Gastrocnemius medialis (tissue), 4 donors: ENCODE results near the gene MED12.

ENCODE experiments used
- CTCF ChIP-seq, 5 experiments: fragments of 450-650 bp in 3 of 5; fragments of 200-600 bp in 2 of 5; sonication (generic) in 2 of 5; IDR thresholded peaks in 4 of 5; conservative IDR thresholded peaks in 1 of 5; 1 replicate in 4 of 5; 2 replicates in 1 of 5; pipeline ENCODE4 v1.5.1; 2016 to 2019; ENCODE audit warnings: antibody characterized with exemption in 5 of 5, mild to moderate bottlenecking in 3 of 5, moderate library complexity in 3 of 5
- POLR2A ChIP-seq, 2 donors: fragments of 450-650 bp; IDR thresholded peaks; one replicate each; pipeline ENCODE4 v1.6.1; 2017; ENCODE audit warnings: antibody characterized with exemption in 2 of 2, mild to moderate bottlenecking in 2 of 2, moderate library complexity in 2 of 2

GRCh38 chrX:71118032-71118984 lies at the start of gene MED12:
- peak; percentile 17 to 29 for TF ChIP-seq POLR2A (IDR thresholded peaks at IDR 0.05)
- TF ChIP-seq CTCF (IDR thresholded peaks at IDR 0.05 in 4 of 5, conservative IDR thresholded peaks at IDR 0.05 in 1 of 5), result no peak
